Activated CD4-positive, CD25-positive, alpha-beta regulatory T cell treated with anti-CD3 and anti-CD28 coated beads, Interleukin-2, amount 50 U/mL, for 72 hours (primary cell): ENCODE measurements around the gene RFX7.
"Not testable (repeated sequence)": the region's sequence is repeated elsewhere in the genome, so short reads cannot be mapped to it uniquely, and the experiment has no call there.

Experiments used
- DNase-seq: peaks from one replicate; pipeline ENCODE4 v3.0.0; 2021

Gene RFX7

DNA sequence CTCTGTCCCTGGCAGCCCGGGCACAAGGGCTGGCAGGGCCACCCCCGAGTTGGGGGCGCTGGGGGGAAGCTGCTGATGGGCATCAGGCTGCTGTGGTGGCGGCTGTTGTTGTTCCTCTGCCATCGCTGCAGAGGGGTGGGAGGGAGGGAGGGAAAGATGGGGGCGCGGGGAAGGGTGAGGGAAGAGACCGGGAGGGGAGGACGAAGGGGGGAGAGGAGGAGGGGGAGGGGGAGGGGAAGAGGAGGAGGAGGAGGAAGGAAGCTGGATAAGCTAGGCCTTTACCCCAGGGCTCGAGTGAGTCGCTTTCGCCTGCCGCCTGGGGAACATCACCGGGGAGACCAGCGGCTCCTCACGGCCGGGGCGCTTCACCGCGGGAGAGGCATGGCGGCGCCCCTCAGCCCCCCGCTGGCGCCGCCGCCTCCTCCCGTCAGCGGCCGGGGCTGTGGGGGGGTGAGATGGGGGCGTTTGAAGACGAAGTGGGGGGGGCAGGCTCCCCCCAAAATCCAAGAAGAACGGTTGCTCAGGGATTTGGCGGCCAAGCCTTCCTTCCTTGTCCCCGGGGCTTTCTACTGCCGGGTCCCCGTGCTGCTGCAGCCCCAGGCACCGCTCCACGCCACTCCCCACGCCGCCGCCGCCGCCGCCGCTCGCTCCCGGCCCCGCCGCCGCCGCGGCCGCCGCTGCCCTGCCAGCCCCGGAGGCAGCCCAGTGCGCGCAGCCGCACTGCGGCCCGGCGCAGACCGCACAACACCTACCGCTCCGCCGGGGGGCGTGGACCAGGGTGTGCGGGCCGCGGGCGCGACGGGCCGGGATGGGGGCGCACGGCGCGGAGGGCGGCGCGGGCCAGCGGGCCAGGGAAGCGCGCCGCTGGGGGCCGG lies at the start of gene RFX7:
Gene RFX7 (minus strand): TSS at position 717 of the 875 bp plus-strand sequence. CDS start 594 bp downstream, at position 123.
- peak; percentile 80 for DNase-seq

DNA sequence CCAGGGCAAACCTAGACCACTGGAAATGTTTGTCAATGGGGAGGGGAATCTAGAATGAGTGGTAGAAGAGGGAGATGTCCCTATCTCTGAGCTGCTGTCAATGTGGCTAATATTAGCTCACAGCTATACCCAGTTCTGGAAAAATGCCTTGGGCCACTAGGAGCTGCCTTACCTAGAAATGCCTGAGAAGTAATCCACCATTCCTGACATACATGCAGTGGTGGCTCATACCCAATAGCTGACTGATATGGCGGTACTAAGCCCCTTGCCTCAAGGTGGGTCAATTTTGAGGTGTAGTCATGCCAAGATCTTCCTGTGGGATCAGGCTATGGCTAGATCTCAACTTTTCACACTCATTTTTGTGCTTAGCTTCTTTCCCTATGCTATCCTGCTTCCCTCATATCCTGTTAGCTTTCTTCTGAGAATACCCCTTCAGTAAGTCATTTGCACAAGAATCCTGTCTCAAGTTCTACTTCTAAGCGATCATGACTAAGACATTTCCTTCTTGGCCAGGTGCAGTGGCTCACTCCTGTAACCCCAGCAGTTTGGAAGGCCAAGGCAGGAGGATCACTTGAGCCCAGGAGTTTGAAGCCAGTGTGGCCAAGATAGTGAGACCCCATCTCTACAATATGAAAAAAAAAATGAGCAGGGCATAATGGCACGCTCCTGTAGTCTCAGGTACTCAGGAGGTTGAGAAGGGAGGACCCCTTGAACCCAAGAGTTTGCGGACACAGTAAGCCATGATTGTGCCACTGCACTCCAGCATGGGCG lies 49.1 kb upstream of the RFX7 start:
- no peak for DNase-seq

DNA sequence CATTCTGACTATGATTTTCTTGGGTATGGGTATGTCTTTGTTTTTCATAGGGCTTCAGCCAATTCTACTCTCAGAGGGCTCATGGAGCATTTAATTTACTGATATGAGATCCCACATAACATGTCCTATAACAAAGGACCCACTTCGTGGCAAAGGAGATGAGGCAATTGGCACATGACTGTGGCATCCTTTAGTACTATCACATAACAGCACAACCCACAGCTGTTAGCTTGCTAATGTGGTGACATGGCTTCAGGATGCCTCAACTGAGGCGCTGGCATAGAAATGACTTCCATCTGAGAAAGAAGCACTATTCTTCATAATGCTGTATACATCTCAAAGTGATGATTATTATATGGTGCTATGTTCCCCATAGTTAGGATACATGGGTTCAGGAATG lies 48.1 kb upstream of the RFX7 start:
- no peak for DNase-seq

DNA sequence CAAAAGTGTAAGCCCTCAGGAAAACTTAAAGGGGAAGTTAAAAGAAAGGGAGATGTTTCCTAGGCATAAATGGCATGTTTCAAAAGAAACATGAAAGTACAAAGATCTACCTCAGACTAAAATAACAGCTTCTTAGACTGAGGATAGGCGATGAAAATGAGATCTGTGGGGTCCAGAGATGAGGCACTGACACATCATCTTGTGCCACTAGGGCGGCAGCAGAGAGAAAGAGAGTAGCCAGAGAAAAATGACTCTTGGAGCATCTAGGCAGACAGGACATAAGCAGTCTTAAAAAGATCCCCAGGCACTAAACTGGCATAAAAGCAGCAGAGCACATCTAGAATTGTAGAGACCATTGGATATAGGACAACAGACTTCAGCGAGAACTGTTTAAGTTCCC lies 42.5 kb upstream of the RFX7 start:
- no peak for DNase-seq

DNA sequence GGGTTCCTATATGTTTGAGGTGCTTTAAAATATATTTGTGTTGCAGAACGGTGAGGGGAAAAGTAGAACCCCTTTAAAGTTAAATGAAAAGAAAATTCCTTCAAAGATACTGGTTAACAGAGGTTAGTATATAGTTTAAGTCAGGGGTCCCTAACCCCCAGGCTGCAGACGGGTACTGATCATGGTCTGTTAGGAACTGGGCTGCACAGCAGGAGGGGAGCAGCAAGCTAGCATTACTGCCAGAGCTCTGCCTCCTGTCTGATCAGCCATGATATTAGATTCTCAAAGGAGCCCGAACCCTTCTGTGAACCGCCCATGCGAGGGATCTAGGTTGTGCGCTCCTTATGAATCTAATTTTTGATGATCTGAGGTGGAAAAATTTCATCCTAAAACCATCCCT lies 37.5 kb upstream of the RFX7 start:
- DNase-seq = no peak

DNA sequence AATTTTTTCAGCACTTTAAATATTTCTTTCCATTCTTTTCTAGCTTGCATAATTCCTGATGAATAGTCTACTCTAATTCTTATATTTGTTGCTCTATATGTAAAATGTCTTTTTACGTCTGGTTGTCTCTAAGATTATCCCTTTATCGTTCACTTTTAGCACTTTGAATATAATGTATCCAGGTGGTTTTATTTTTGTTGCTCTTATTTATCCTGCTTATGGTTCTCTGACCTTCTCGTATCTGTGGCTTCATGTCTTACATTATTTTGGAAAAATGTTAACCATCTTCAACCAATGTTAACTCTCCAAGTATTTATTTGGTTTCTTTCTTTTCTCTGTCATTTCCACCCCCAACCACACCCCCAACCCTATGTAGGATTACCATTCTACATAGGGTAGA lies 30.0 kb upstream of the RFX7 start:
- no peak for DNase-seq

DNA sequence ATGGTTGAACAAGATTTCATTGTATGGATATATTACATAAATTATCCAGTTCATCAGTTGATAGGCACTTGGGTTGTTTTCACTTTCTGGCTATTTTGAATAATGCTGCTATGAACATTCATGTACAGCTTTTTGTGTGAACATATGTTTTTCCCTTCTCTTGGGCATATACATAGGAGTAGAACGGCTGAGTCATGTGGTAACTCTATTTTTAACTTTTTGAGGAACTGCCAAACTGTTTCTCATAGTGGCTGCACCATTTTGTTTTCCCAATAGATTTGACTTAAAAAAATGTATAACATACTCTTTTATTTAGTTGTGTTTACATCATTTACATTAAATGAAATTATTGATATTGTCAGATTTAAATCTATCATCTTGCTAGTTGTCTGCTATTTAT lies 28.8 kb upstream of the RFX7 start:
- DNase-seq = no peak

DNA sequence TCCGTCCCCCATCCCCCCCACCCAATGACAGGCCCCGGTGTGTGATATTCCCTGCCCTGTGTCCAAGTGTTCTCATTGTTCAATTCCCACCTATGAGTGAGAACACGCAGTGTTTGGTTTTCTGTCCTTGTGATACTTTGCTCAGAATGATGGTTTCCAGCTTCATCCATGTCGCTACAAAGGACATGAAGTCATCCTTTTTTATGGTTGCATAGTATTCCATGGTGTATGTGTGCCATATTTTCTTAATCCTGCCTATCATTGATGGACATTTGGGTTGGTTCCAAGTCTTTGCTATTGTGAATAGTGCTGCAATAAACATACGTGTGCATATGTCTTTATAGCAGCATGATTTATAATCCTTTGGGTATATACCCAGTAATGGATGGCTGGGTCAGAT lies 22.8 kb upstream of the RFX7 start:
- DNase-seq = not testable (repeated sequence)

DNA sequence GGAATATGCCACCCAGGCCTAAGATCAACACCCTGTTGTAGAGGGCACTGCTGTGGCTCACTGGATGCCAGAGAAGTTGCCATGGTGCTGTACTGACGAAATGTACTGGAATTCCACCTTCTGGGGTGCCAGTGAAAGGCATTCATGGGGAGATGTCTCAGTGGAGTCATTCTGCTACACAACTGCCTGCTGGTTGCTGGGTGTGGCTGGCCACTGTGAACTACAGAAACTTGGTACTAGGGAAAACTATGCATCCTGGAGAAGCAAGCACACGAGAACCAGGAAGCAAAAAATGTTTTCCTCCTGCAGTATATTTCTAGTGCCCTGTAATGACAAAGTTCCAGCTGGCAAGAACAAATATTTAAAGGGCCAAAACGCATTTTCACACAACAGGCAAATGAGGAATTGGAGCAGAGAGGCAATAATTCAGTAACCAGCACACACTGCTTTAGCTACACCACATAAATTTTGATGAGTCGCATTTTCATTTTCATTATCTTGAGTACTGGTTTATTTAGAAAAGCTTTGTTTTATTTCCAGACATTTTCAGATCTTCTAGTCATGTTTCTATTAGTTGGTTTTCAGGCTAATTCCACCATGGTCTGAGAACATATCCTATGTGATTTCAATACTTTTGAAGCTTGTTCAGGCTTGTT lies 18.3 kb upstream of the RFX7 start:
- DNase-seq = no peak

DNA sequence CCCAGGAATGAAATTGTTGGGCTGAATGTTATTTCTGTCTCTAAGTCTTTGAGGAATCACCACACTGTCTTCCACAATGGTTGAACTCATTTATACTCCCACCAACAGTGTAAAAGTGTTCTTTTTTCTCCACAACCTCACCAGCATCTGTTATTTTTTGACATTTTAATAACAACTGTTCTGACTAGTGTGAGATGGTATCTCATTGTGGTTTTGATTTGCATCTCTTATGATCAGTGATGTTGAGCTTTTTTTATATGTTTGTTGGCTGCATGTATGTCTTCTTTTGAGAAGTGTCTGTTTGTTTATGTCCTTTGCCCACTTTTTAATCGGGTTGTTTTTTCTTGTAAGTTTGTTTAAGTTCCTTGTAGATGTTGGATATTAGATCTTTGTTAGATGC lies 13.6 kb upstream of the RFX7 start:
- not testable (repeated sequence) for DNase-seq

DNA sequence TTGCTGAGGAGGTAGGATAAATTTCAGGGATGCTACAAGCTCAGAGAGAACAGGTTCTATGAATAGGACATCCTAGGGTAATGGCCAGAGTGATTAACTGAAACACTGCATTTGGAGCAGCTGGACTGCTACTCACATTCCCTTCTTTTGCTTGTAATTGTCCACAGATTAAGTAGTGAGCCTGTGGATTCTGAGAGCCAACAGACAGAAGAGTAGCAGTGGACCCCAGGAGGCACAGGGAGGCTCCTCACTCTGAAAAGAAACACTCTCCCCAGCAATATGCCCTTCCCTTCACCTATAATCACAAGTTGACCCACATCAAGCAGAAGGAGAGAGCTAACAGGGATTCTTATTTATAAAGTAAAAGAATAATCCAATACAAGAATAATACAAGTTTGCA lies 10.6 kb upstream of the RFX7 start:
- no peak for DNase-seq

DNA sequence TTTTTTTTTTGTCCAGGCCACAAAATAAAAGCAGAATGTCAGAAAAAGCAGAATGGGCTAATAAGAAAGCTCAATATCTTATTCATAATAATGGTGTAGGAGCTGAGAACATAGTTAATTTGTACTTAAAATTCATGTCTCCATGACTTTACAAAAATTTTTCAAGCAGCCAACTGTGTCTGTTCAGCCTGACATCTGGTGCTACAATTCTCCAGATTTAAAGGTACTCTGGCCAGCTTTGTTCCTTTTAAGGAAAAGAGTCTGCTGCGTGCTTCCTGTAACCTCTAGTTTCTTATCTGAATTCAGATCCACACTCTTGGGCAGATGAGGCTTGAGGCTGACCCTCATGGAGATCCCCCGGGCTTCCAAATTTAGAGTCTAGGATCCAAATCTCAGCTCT lies 8.7 kb upstream of the RFX7 start:
- no peak for DNase-seq

DNA sequence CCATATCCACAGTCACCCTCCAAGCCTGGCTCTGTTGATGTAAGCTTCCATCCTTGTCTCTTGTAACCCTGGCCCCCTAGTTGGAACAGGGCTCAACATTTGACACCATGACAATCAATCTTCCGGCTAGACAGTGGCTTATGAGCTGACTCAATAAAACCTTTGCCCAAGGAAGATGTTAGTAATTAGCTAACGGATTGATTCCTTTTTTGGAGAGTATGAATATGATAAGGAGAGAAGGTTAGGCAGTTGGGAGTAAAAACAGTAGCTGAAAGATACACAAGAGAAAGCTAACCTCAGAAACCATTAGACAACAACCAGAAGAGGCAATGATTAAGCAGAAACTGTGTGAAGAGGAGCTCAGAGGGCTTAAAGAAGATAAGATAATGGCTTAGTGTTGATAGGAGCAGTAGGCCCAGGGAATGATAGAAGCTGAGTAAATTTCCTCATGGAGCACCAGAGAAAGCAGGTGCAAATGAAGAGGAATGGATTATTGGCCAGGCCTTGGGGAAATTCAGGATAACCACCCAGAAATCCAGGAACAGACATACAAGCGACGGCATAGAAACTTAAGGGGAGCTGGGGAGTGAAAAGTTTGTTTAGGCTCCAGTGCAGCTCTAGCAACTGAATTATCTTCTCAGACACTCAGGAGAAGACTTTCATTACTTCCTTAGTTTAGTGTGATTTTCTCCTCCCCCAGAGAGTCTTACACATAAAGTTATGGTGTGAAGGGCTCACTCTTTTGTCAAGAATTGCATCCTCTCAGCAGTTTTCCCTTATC lies 7.8 kb upstream of the RFX7 start:
- no peak for DNase-seq

DNA sequence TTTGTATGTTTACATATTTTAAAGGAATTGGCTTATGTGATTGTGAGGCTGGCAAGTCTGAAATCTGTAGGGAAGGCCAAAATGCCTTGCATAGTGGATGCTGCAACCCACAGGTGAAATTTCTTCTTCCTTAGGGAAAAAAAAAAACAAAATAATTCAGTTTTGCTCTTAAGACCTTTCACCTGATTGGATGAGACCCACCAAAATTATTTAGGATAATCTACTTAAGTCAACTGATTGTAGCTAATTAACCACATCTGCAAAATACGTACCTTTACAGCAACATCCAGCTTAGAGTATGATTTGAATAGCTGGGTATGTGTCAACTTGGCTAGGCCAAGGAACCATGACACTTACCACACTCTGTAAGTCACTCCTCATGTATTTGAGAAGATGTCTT lies 6.9 kb upstream of the RFX7 start:
- no peak for DNase-seq

DNA sequence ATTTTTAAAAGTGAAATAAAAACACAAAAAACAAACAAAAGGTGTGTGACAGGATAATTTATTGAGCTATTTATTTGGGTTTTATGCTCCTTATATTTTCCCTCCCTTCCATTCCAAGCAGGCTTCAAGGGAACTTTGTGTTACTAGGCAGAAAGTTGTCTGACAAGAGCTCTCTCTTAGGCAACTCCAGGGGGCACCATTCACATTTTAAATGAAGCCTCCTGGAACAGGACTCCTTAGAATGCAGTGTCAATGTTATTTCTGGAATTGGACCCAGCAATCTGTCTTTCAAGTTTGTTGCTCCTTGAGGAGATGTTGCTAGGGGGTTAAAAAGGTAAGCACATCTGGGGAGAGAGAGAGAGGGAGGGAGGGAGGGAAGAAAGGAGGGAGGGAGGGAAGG lies 5.4 kb upstream of the RFX7 start:
- no peak for DNase-seq

DNA sequence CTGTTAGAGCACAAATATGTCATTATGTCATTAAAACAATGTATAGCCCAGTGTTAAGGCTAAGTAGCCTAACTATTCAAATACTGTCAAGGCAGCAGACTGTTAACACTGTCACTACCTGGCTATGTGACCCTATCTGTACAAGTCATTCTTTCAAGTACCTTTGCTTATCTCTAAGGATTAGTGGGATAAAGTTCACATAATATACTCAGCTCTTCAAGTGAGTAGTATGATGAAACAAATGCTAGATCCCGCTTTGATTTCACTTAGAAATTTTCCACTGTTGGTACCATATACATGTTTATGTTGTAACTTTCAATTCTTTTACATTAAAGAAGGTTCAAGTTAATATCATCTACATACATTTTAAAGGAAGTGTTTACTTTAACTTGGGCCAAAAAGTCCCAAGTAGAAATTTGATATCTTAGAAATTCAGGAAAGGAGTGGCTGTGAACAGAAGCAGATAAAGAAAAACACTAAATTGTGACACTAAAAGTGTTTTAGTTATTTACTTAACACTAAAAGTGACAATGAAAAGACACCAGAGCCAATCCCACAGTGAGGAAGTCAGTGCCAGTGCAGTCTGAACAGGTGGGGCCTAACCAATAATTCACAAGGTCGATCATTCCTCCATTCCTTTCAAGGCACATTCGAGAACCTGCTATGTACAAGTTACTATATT lies 4.8 kb upstream of the RFX7 start:
- DNase-seq = no peak

DNA sequence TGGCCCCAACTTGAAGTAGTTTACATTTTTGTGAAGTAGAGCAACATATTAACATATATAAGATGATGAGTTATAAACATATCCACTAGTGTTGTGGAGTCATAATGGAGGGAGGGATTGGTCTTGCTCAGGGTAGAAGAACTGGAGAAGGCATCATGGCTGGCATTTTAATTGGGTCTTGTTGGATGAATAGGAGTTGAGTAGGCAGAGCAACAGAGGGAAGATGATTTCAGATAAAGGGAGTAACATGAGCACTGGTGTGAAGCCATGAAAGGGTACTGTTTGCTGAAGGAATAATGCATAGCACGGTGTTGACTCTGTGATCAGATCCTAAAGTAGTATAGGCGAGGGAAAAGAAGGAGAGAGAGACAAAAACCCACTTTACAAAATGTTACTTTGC lies 3.6 kb upstream of the RFX7 start:
- no peak for DNase-seq

DNA sequence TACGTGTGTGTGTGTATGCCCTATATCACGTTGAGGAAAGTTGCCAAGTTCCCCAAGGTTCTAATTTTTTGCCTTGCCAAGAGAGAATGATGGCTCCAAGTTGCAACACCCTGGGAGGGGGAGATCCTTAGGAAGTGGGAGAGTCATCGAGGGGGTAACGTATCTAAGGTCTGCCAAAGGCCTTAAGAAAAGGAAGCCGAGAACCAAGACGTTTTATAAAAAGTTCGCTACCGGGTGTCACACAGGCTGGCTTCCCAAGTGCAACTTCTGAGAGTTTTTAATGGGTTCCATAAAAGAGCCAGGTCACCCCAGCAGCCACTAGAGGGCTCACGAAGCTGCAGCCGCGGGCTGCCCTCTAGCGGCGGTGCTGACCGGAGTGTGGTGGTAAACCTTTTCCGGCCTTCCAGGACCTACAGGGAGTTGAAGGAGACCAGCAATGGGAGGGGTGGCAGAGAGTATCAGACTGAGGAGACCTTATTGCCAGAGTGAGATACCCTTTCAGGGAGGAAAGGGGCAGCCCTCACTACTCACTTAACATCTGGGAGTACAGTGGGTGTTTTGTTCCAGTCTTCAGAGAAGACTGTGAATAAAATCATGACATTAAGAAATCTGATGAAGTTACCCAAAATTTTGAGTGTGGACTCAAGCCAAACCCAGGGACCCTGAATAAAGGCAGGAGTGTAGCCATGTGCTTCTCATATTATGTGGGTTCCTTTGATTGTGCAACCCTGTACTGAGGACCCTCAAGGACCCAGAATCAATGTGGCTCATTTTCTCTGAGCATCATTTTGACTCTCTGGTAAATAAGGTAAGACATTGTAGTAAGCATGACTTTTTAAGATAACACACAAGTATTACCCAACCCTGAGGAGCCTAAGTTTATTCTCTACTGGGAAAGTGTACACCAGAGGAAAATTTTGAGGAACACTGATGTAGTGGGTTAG lies 2.5 kb upstream of the RFX7 start:
- DNase-seq = peak; percentile 86

DNA sequence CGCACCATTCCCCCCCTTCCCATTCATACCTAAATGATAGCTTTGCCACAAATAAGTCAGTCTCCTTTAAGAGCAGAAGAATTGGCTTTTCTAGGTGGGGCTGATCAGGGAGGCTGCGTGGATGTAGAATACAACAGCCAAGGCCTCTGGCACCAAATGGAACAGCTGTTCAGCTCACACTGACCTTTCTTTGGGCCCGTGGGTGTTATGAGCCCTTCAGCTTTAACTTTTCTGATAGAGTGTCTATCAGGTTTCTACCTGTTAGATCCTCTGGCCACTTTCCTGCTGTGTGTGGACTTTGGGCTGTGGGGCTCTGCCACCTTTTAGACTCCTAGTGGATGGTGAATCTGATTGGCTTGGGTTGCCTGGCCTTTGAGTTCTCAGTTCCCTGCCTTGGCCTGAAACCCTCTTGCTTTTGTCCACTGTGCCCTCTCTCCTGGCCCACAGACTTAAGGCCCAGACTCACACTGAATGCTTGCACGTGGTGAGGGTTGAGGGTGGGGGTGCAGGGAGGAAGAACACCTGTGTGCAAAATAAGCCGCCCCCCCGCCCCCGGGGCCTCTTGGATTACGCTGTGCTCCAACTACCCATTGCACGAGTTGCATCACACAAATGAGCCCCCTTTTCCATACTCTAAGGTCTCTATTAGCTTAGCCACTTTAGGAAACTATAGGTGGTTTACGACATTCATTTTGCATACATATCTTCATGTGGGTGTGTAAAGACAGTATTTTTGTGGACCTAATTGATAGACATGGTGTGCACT lies 1.3 kb upstream of the RFX7 start:
- peak; percentile 30 for DNase-seq
